Suprapubic skin (tissue), 4 donors: Measurements from ENCODE around the gene HELZ2. TPM values are rescaled to one million over a fixed set of nuclear protein-coding genes. Genes with fewer than 3 reads are reported as not detected.

Experiments used
- DNase-seq, 2 donors: peaks; one replicate each; pipeline ENCODE4 v3.0.0-alpha.2; 2019; ENCODE audit warnings: low spot score in 2 of 2
- H3K27ac ChIP-seq: fragments of 200-600 bp; sonication (generic); one replicate; pipeline ENCODE4 v1.5.1; 2019
- H3K27me3 ChIP-seq: fragments of 200-600 bp; sonication (generic); one replicate; pipeline ENCODE4 v1.5.1; 2019
- H3K36me3 ChIP-seq: fragments of 200-600 bp; sonication (generic); one replicate; pipeline ENCODE4 v1.5.1; 2019
- H3K4me1 ChIP-seq: fragments of 200-600 bp; sonication (generic); one replicate; pipeline ENCODE4 v1.5.1; 2019
- H3K4me3 ChIP-seq: fragments of 200-600 bp; sonication (generic); one replicate; pipeline ENCODE4 v1.5.1; 2019; ENCODE audit warnings: mild to moderate bottlenecking
- H3K9me3 ChIP-seq: fragments of 200-600 bp; sonication (generic); one replicate; pipeline ENCODE4 v1.5.1; 2019
- EP300 ChIP-seq: sonication (generic); formaldehyde crosslinking; IDR thresholded peaks from one replicate; pipeline ENCODE4 v1.6.1; 2017; ENCODE audit warnings: antibody characterized with exemption
- POLR2A ChIP-seq, 2 donors: fragments of 450-650 bp; IDR thresholded peaks; one replicate each; pipeline ENCODE4 v1.6.1; 2017; ENCODE audit warnings: antibody characterized with exemption in 2 of 2, mild to moderate bottlenecking in 2 of 2, moderate library complexity in 2 of 2
- POLR2AphosphoS5 ChIP-seq, 3 donors: sonication (generic); formaldehyde crosslinking; IDR thresholded peaks; one replicate each; pipeline ENCODE4 v1.6.1; 2017; ENCODE audit warnings: antibody characterized with exemption in 3 of 3
- WGBS: methylation state at CpG from one replicate; pipeline ENCODE4 v1.1.5; 2018; 5-methylcytosine and 5-hydroxymethylcytosine counted together
- total RNA-seq, 4 donors: library from RNA; depleted of rRNA; stranded (reverse); fragments of >200 nt; gene quantifications; one replicate each; pipeline ENCODE4 v1.1.0, GENCODE V29; 2016
- TF ChIP-seq, protein P1 (sequence below), 2 donors: fragments of 200-600 bp in 1 of 2; fragments of 450-650 bp in 1 of 2; sonication (generic) in 1 of 2; IDR thresholded peaks; one replicate each; pipeline ENCODE4 v1.5.1; 2016 to 2019; ENCODE audit warnings: antibody characterized with exemption in 2 of 2, mild to moderate bottlenecking in 1 of 2, moderate library complexity in 1 of 2

HELZ2 gene
- total RNA-seq, 4 donors from 2014 or later = 22.8 to 36.6 (median 31.8) TPM

DNA sequence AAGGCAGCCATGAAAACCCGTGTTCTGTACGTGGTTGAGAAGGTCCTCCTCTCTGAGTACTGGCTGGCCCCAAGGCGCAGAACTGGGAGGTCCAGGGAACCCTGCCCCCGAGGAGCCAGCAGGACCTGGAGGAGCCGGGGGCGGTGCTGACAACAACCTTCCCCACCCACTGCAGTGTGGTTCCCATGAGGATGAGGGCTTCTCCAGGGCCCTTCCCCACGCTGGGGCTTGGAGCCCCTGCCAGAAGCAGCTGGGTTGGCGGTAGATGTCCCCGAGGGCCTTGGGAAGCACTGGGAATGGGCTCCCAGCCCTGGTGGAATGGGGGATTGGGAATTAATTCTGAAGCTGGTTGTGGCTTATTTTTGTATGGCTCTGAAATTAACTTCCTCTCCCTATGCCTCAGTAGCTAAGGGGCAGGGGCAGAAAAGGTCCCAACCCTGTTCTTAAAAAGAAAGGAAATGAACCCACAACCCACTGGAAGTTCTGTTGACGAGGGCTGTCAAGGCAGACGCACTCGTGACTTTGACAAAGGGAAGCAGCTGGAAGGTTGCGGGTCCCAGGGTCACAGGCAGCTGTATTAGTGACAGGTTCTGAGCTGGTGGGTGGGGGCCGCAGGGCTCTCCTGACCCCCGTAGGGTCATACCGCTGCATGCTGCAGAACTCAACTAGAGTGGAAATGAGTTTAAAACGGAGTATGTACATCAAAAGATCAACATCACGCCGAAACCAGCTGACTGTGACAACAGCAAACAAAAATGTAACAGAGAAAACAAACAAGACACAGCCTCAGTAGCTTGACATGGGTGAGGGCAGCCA lies 13.9 kb upstream of the HELZ2 start:
- H3K27ac ChIP-seq = no peak overlapping the region
- H3K4me3 ChIP-seq = no peak overlapping the region
- 73% methylated on average over 18 of the region's 19 CpGs for WGBS
- DNase-seq = no peak
- TF ChIP-seq POLR2AphosphoS5 (IDR thresholded peaks at IDR 0.05) = no peak
- TF ChIP-seq POLR2A (IDR thresholded peaks at IDR 0.05) = no peak
- no peak for TF ChIP-seq EP300
- TF ChIP-seq, protein P1, sequence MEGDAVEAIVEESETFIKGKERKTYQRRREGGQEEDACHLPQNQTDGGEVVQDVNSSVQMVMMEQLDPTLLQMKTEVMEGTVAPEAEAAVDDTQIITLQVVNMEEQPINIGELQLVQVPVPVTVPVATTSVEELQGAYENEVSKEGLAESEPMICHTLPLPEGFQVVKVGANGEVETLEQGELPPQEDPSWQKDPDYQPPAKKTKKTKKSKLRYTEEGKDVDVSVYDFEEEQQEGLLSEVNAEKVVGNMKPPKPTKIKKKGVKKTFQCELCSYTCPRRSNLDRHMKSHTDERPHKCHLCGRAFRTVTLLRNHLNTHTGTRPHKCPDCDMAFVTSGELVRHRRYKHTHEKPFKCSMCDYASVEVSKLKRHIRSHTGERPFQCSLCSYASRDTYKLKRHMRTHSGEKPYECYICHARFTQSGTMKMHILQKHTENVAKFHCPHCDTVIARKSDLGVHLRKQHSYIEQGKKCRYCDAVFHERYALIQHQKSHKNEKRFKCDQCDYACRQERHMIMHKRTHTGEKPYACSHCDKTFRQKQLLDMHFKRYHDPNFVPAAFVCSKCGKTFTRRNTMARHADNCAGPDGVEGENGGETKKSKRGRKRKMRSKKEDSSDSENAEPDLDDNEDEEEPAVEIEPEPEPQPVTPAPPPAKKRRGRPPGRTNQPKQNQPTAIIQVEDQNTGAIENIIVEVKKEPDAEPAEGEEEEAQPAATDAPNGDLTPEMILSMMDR (IDR thresholded peaks at IDR 0.05) = no peak
- H3K9me3 ChIP-seq = no peaks in the 10 kb centered on the region
- H3K4me1 ChIP-seq = no peaks in the 10 kb centered on the region
- no peaks in the 10 kb centered on the region for H3K27me3 ChIP-seq
- H3K36me3 ChIP-seq = peaks cover 42% of the 10 kb centered on the region

DNA sequence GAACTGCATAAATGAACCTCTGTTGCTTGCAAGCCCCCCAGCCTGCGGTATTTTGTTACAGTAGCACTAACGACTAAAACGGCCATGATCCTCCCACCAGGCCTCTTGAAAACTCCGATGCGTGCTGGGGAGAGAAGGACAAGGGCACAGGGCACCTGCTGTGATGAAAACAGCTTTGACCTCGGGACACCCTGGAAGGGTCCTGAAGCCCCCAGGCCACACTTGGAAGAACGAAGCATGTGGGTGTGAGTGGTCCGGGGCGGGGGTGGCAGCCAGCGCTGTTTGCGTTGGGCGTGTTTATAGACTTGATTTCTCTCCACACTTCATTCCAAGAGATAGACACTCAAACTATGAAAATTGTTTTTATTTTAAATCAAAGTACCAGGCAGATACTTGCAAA lies 13.2 kb upstream of the HELZ2 start:
- Histone ChIP-seq H3K4me3 (no peak overlapping the region), H3K27me3 (no peaks in the 10 kb centered on the region), H3K27ac (no peak overlapping the region), H3K9me3 (no peaks in the 10 kb centered on the region), H3K36me3 (peaks cover 36% of the 10 kb centered on the region), H3K4me1 (no peaks in the 10 kb centered on the region)
- TF ChIP-seq, protein P1 (IDR thresholded peaks at IDR 0.05) = no peak
- TF ChIP-seq EP300 (no peak), POLR2A (IDR thresholded peaks at IDR 0.05) (no peak), POLR2AphosphoS5 (IDR thresholded peaks at IDR 0.05) (no peak)
- no peak for DNase-seq
- 91% methylated on average over 12 of the region's 12 CpGs for WGBS

DNA sequence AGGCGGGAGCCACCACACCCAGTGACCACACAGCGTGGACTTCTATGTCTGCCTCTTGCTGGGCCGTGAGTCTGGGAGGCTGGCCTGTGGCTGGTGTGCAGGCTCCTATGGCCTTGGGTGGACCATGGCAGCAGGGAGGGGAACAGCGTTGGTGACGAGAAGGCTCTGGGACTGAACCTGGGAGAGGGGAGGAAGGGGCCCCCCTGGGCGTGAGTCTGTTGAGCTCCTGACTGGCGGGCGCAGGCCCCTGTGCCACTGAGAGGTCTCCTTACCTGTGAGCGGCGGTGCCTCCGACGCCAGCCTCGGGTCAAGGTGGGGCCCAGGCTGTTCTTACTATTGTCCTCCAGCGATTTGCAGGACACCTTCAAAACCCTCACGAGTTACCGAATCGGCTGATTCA lies 12.8 kb upstream of the HELZ2 start:
- 95% methylated on average over 13 of the region's 17 CpGs for WGBS
- H3K4me1 ChIP-seq = no peaks in the 10 kb centered on the region
- H3K27ac ChIP-seq = no peak overlapping the region
- peaks cover 32% of the 10 kb centered on the region for H3K36me3 ChIP-seq
- no peak for DNase-seq
- no peaks in the 10 kb centered on the region for H3K27me3 ChIP-seq
- H3K4me3 ChIP-seq = no peak overlapping the region
- H3K9me3 ChIP-seq = no peaks in the 10 kb centered on the region
- TF ChIP-seq EP300 = no peak
- no peak for TF ChIP-seq POLR2AphosphoS5 (IDR thresholded peaks at IDR 0.05)
- TF ChIP-seq POLR2A (IDR thresholded peaks at IDR 0.05) = no peak
- TF ChIP-seq, protein P1 (IDR thresholded peaks at IDR 0.05) = no peak

DNA sequence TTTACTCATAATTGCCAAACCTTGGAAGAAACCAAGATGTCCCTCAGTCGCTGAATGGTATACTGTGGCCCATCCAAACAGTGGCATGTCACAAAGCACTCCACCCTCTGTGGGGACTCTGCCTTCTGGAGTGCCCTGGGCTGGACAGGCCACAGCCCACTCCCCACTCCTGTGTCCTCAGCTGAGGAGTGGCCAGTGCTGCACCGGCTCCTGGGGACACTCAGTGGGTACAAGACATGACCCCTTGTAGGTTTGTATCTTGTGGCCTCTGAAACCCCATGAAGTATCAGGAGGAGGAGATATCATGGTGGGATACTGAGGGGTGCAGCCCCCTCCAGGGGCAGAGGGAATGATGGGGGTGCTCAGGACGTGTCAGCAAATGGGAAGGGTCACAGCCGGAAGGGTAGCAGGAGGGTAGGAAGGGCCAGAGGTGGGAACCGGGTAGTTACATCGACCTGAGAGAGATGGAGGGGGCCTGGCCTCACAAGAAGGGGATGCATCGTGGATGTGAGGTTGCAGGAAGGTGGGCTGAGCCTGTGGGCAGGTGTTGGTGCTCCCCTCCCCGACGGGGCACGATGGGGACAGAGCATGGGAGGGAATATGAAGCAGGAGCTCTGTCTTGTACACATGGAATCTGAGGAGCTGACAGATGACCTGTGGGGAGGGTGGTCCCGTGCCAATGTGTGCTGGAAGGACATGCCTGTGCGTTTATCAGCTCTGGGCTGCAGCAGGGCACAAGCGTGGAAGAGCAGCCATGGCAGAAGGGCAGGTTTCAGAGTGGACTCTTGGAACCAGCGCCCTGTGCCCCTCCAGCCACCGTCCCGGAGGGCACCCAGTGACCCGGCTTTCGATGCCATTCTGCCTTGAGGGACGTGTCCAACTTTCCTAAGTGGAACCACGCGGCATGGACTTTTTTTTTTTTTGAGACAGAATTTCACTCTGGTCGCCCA lies 11.9 kb upstream of the HELZ2 start:
- DNase-seq = no peak
- Histone ChIP-seq H3K4me3 (no peak overlapping the region), H3K27ac (no peak overlapping the region), H3K9me3 (no peaks in the 10 kb centered on the region), H3K27me3 (no peaks in the 10 kb centered on the region), H3K36me3 (peaks cover 25% of the 10 kb centered on the region), H3K4me1 (no peaks in the 10 kb centered on the region)
- WGBS = 79% methylated on average over 21 of the region's 22 CpGs
- TF ChIP-seq POLR2A (IDR thresholded peaks at IDR 0.05) (no peak), EP300 (no peak), POLR2AphosphoS5 (IDR thresholded peaks at IDR 0.05) (no peak)
- TF ChIP-seq, protein P1 (IDR thresholded peaks at IDR 0.05) = no peak
